Hepatocyte (in vitro differentiated cells): Measurements from ENCODE around the gene ACY1.

Experiments used
- EZH2 ChIP-seq: fragments of 200-600 bp; sonication (generic); IDR thresholded peaks from 2 replicates; pipeline ENCODE4 v1.6.1; 2016; ENCODE audit warnings: antibody characterized with exemption, mild to moderate bottlenecking, borderline replicate concordance
- TF ChIP-seq, protein P1 (sequence below): fragments of 200-600 bp; sonication (generic); IDR thresholded peaks from 2 replicates; pipeline ENCODE4 v1.5.1; 2016; ENCODE audit warnings: antibody characterized with exemption, mild to moderate bottlenecking; ENCODE audit not compliant: poor library complexity

DNA sequence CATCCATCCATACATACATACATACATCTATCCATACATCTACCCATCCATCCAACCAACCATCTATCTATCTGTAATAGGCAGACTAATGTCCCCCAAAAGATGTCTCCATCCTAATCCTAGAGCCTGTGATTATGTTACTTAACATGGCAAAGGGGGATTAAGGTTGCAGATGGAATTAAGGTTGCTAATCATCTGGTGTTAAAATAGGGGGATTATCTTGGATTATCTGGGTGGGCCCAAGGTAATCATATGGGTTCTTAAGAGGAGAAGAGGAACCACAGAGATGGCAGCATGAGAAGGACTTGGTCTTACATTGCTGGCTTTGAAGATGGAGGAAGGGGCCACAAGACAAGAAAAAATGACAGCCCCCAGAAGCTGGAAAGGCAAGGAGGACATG lies 27.1 kb downstream of the ACY1 start:
- no peak for TF ChIP-seq EZH2
- TF ChIP-seq, protein P1, sequence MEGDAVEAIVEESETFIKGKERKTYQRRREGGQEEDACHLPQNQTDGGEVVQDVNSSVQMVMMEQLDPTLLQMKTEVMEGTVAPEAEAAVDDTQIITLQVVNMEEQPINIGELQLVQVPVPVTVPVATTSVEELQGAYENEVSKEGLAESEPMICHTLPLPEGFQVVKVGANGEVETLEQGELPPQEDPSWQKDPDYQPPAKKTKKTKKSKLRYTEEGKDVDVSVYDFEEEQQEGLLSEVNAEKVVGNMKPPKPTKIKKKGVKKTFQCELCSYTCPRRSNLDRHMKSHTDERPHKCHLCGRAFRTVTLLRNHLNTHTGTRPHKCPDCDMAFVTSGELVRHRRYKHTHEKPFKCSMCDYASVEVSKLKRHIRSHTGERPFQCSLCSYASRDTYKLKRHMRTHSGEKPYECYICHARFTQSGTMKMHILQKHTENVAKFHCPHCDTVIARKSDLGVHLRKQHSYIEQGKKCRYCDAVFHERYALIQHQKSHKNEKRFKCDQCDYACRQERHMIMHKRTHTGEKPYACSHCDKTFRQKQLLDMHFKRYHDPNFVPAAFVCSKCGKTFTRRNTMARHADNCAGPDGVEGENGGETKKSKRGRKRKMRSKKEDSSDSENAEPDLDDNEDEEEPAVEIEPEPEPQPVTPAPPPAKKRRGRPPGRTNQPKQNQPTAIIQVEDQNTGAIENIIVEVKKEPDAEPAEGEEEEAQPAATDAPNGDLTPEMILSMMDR: no peak
